Breast epithelium (tissue), 3 donors: ENCODE results near the gene PXDN.

Experiments
- CTCF ChIP-seq, 3 donors: fragments of 450-650 bp; IDR thresholded peaks; one replicate each; pipeline ENCODE4 v1.5.1; 2016 to 2017; ENCODE audit warnings: antibody characterized with exemption in 3 of 3, mild to moderate bottlenecking in 3 of 3, moderate library complexity in 3 of 3
- POLR2A ChIP-seq: fragments of 450-650 bp; IDR thresholded peaks from one replicate; pipeline ENCODE4 v1.6.1; 2016; ENCODE audit warnings: antibody characterized with exemption, mild to moderate bottlenecking, moderate library complexity
- POLR2AphosphoS5 ChIP-seq, 3 donors: sonication (generic); formaldehyde crosslinking; IDR thresholded peaks; one replicate each; pipeline ENCODE4 v1.6.1; 2017; ENCODE audit warnings: antibody characterized with exemption in 3 of 3

- TF ChIP-seq CTCF (IDR thresholded peaks at IDR 0.05) (no peak), POLR2AphosphoS5 (IDR thresholded peaks at IDR 0.05) (no peak), POLR2A (no peak)
Measured at GRCh38 chr2:1655461-1655860, 88.9 kb downstream of the PXDN start.
